Subcutaneous abdominal adipose tissue (tissue), 5 donors: Measurements from ENCODE around the gene STK32C.
"Not testable (repeated sequence)": the region's sequence is repeated elsewhere in the genome, so short reads cannot be mapped to it uniquely, and the experiment has no call there.

ENCODE experiments used
- H3K27ac ChIP-seq: one replicate; pipeline ENCODE4 v1.7.0; 2013; ENCODE audit warnings: low read depth, mild to moderate bottlenecking, inconsistent platforms, low read length, moderate library complexity
- H3K27me3 ChIP-seq, 5 donors: one replicate each; pipeline ENCODE4 v1.7.0; 2013; ENCODE audit warnings: low read length in 5 of 5, inconsistent platforms in 1 of 5; ENCODE audit not compliant: control insufficient read depth in 5 of 5, insufficient read depth in 4 of 5
- H3K36me3 ChIP-seq, 5 donors: one replicate each; pipeline ENCODE4 v1.7.0; 2013; ENCODE audit warnings: low read length in 5 of 5; ENCODE audit not compliant: control insufficient read depth in 5 of 5, insufficient read depth in 5 of 5
- H3K4me1 ChIP-seq, 5 donors: one replicate each; pipeline ENCODE4 v1.7.0; 2013; ENCODE audit warnings: low read length in 5 of 5, mild to moderate bottlenecking in 3 of 5, moderate library complexity in 1 of 5; ENCODE audit not compliant: control insufficient read depth in 5 of 5, insufficient read depth in 5 of 5
- H3K4me3 ChIP-seq, 5 donors: one replicate each; pipeline ENCODE4 v1.7.0; 2013; ENCODE audit warnings: low read length in 5 of 5, low read depth in 1 of 5
- H3K9ac ChIP-seq, 5 donors: one replicate each; pipeline ENCODE4 v1.7.0; 2013; ENCODE audit warnings: low read length in 5 of 5, mild to moderate bottlenecking in 4 of 5, moderate library complexity in 3 of 5
- H3K9me3 ChIP-seq, 5 donors: one replicate each; pipeline ENCODE4 v1.7.0; 2013; ENCODE audit warnings: low read length in 5 of 5; ENCODE audit not compliant: control insufficient read depth in 5 of 5
- donor health status: healthy.
- donor health status: healthy.
- donor health status: healthy.
- donor health status: healthy.
- donor health status: healthy.

The STK32C gene

GRCh38 chr10:132339276-132339675, 31.5 kb upstream of the STK32C start:
- H3K9me3 ChIP-seq, result no peaks in the 10 kb centered on the region

GRCh38 chr10:132338876-132339275, 31.1 kb upstream of the STK32C start:
- Histone ChIP-seq H3K27me3 (no peaks in the 10 kb centered on the region), H3K36me3 (peaks cover 0 to 16% (median 4%) of the 10 kb centered on the region in 5 donors), H3K9ac (no peak overlapping the region), H3K4me1 (peaks cover 0 to 15% (median 6%) of the 10 kb centered on the region in 5 donors), H3K9me3 (no peaks in the 10 kb centered on the region), H3K27ac (no peak overlapping the region), H3K4me3 (no peak overlapping the region)

More at GRCh38 chr10:132339276-132339675, 31.5 kb upstream of the STK32C start:
- Histone ChIP-seq H3K27me3 (no peaks in the 10 kb centered on the region), H3K27ac (no peak overlapping the region), H3K4me1 (peaks cover 0 to 15% (median 6%) of the 10 kb centered on the region in 5 donors), H3K4me3 (no peak overlapping the region), H3K36me3 (peaks cover 2 to 16% (median 4%) of the 10 kb centered on the region in 5 donors), H3K9ac (no peak overlapping the region)

- H3K4me3 ChIP-seq, result peak overlapping the region in 2 of 5 donors; percentile 70 to 75
- H3K9me3 ChIP-seq, H3K27me3 ChIP-seq, H3K27ac ChIP-seq: not testable (repeated sequence)
- H3K36me3 ChIP-seq, result peaks cover 0 to 13% (median 4%) of the 10 kb centered on the region in 5 donors
- H3K9ac ChIP-seq, result peak overlapping the region in 1 of 5 donors; percentile 10
- peaks cover 0 to 17% (median 8%) of the 10 kb centered on the region in 5 donors for H3K4me1 ChIP-seq
These were observed 30.1 kb upstream of the STK32C start for GRCh38 chr10:132337854-132338253.

GRCh38 chr10:132336919-132337407, 29.2 kb upstream of the STK32C start:
- Histone ChIP-seq H3K27ac (no peak overlapping the region), H3K27me3 (no peaks in the 10 kb centered on the region), H3K4me1 (peaks cover 3 to 26% (median 17%) of the 10 kb centered on the region in 5 donors), H3K36me3 (peaks cover 0 to 9% (median 2%) of the 10 kb centered on the region in 5 donors), H3K4me3 (peak overlapping the region; percentile 66 to 75 (median 72)), H3K9me3 (no peaks in the 10 kb centered on the region), H3K9ac (peak overlapping the region; percentile 8 to 83 (median 75))

GRCh38 chr10:132336064-132336746, 28.5 kb upstream of the STK32C start:
- Histone ChIP-seq H3K4me3 (peak overlapping the region; percentile 66 to 75 (median 72)), H3K27ac (no peak overlapping the region), H3K36me3 (peaks cover 0 to 9% (median 2%) of the 10 kb centered on the region in 5 donors), H3K4me1 (peaks cover 3 to 29% (median 19%) of the 10 kb centered on the region in 5 donors), H3K27me3 (no peaks in the 10 kb centered on the region), H3K9me3 (no peaks in the 10 kb centered on the region), H3K9ac (peak overlapping the region in 2 of 5 donors; percentile 75 to 83)

GRCh38 chr10:132335189-132336063, 27.7 kb upstream of the STK32C start:
- Histone ChIP-seq H3K4me3 (peak overlapping the region in 1 of 5 donors; percentile 70), H3K27me3 (no peaks in the 10 kb centered on the region), H3K9ac (no peak overlapping the region), H3K9me3 (no peaks in the 10 kb centered on the region), H3K27ac (no peak overlapping the region), H3K36me3 (peaks cover 0 to 9% (median 2%) of the 10 kb centered on the region in 5 donors), H3K4me1 (peaks cover 3 to 36% (median 27%) of the 10 kb centered on the region in 5 donors)

- no peaks in the 10 kb centered on the region for H3K27me3 ChIP-seq
- no peak overlapping the region for H3K4me3 ChIP-seq
- no peak overlapping the region for H3K27ac ChIP-seq
- H3K9me3 ChIP-seq, result no peaks in the 10 kb centered on the region
- H3K36me3 ChIP-seq, result peaks cover 0 to 9% (median 2%) of the 10 kb centered on the region in 5 donors
- H3K4me1 ChIP-seq, result peaks cover 3 to 44% (median 34%) of the 10 kb centered on the region in 5 donors
- no peak overlapping the region for H3K9ac ChIP-seq
These were observed 27.0 kb upstream of the STK32C start for GRCh38 chr10:132334631-132335188.

- no peak overlapping the region for H3K9ac ChIP-seq
- H3K9me3 ChIP-seq, result no peaks in the 10 kb centered on the region
- H3K36me3 ChIP-seq, result peaks cover 0 to 2% (median 0%) of the 10 kb centered on the region in 5 donors
- no peak overlapping the region for H3K4me3 ChIP-seq
- no peaks in the 10 kb centered on the region for H3K27me3 ChIP-seq
- no peak overlapping the region for H3K27ac ChIP-seq
- H3K4me1 ChIP-seq, result peaks cover 3 to 55% (median 45%) of the 10 kb centered on the region in 5 donors
These were observed 25.6 kb upstream of the STK32C start for GRCh38 chr10:132333386-132333785.

- H3K4me3 ChIP-seq, result peak overlapping the region; percentile 68 to 98 (median 79)
- H3K27me3 ChIP-seq, result no peaks in the 10 kb centered on the region
- H3K9ac ChIP-seq, result peak overlapping the region in 4 of 5 donors; percentile 60 to 83 (median 78)
- no peaks in the 10 kb centered on the region for H3K9me3 ChIP-seq
- H3K36me3 ChIP-seq, result no peaks in the 10 kb centered on the region
- H3K27ac ChIP-seq, result peak overlapping the region; percentile 60
- H3K4me1 ChIP-seq, result peaks cover 3 to 60% (median 45%) of the 10 kb centered on the region in 5 donors
These were observed 24.6 kb upstream of the STK32C start for GRCh38 chr10:132332433-132332754.
